B cell (primary cell): ENCODE data around the gene SKAP1. TPM values are rescaled to one million over a fixed set of nuclear protein-coding genes. Genes with fewer than 3 reads are reported as not detected.
A peak's percentile ranks its signal among the peaks of the same experiment; 100 is the strongest.

Experiments used
- ATAC-seq: fragments of 200-7000 bp; cut with Tn5 transposase; one replicate; pipeline ENCODE4 v1.10.0; 2021; ENCODE audit warnings: low read depth, mild to moderate bottlenecking, moderate number of reproducible peaks, moderate library complexity
- CTCF ChIA-PET: fragments of 350-600 bp; sonication (Branson Sonifier 250); formaldehyde crosslinking; loops from one replicate; lab custom pipeline; 2021; ENCODE audit warnings: antibody characterized with exemption, inconsistent platforms; lab: Charles Lee
- POLR2A ChIA-PET: fragments of 350-600 bp; sonication (Branson Sonifier 250); formaldehyde crosslinking; loops from one replicate; lab custom pipeline; 2021; ENCODE audit warnings: antibody characterized with exemption; lab: Charles Lee
- DNase-seq: peaks from one replicate; pipeline ENCODE4 v3.0.0; 2013
- H2AFZ ChIP-seq: 2 replicates; pipeline ENCODE4 v1.6.1; 2012; ENCODE audit warnings: mild to moderate bottlenecking, low read depth, low read length; ENCODE audit not compliant: insufficient read depth, poor library complexity, severe bottlenecking
- H3K27ac ChIP-seq, 2 donors: 1 replicate in 1 of 2; 2 replicates in 1 of 2; pipeline ENCODE4 v1.5.1; 2012 to 2013; ENCODE audit warnings: low read length in 2 of 2, mild to moderate bottlenecking in 2 of 2, moderate library complexity in 1 of 2
- H3K27me3 ChIP-seq, 4 experiments: fragments of 200-600 bp in 1 of 4; sonication (generic) in 1 of 4; replicated peaks in 1 of 4; 1 replicate in 2 of 4; 2 replicates in 2 of 4; pipeline versions ENCODE4 v1.6.1 to v1.7.0; 2013 to 2016; ENCODE audit warnings: low read length in 3 of 4, mild to moderate bottlenecking in 2 of 4, mixed read lengths in 1 of 4, moderate library complexity in 1 of 4; ENCODE audit not compliant: insufficient read depth in 4 of 4, control insufficient read depth in 3 of 4; ENCODE audit errors: control extremely low read depth in 1 of 4
- H3K36me3 ChIP-seq, 2 experiments: replicated peaks in 1 of 2; 1 replicate in 1 of 2; 2 replicates in 1 of 2; pipeline versions ENCODE4 v1.6.1 to v1.7.1; 2013; ENCODE audit warnings: low read length in 1 of 2; ENCODE audit not compliant: insufficient read depth in 2 of 2, control insufficient read depth in 1 of 2; ENCODE audit errors: control extremely low read depth in 1 of 2, extremely low read depth in 1 of 2
- H3K4me1 ChIP-seq, 2 donors: fragments of 200-600 bp in 1 of 2; sonication (generic) in 1 of 2; 1 replicate in 1 of 2; 2 replicates in 1 of 2; pipeline versions ENCODE4 v1.5.1 to v1.6.1; 2013 to 2017; ENCODE audit warnings: low read length in 2 of 2; ENCODE audit not compliant: control insufficient read depth in 2 of 2, insufficient read depth in 2 of 2
- H3K4me2 ChIP-seq: replicated peaks from 2 replicates; pipeline ENCODE3; 2012; ENCODE audit warnings: mild to moderate bottlenecking, low read depth, low read length; ENCODE audit not compliant: poor library complexity, severe bottlenecking
- H3K4me3 ChIP-seq, 5 experiments: fragments of 200-600 bp in 1 of 5; sonication (generic) in 1 of 5; 1 replicate in 3 of 5; 2 replicates in 2 of 5; pipeline versions ENCODE4 v1.5.1 to v1.7.0; 2011 to 2016; ENCODE audit warnings: low read length in 4 of 5, mild to moderate bottlenecking in 4 of 5, low read depth in 2 of 5, control low read depth in 1 of 5, moderate library complexity in 1 of 5; ENCODE audit not compliant: insufficient read depth in 1 of 5; ENCODE audit errors: control extremely low read depth in 1 of 5, extremely low read depth in 1 of 5
- H3K79me2 ChIP-seq: fragments of 200-600 bp; sonication (generic); one replicate; pipeline ENCODE4 v1.6.0; 2016; ENCODE audit warnings: low read length; ENCODE audit not compliant: control insufficient read depth, insufficient read depth
- H3K9ac ChIP-seq: fragments of 200-600 bp; sonication (generic); 2 replicates; pipeline ENCODE4 v1.6.1; 2017; ENCODE audit warnings: mild to moderate bottlenecking, low read length, moderate library complexity
- H3K9me3 ChIP-seq, 3 donors: one replicate each; pipeline versions ENCODE4 v1.6.1 to v1.7.1; 2013; ENCODE audit warnings: low read length in 2 of 3; ENCODE audit not compliant: control insufficient read depth in 2 of 3, insufficient read depth in 1 of 3; ENCODE audit errors: control extremely low read depth in 1 of 3
- H4K20me1 ChIP-seq: 2 replicates; pipeline ENCODE4 v1.6.0; 2012; ENCODE audit warnings: mild to moderate bottlenecking, low read length; ENCODE audit not compliant: insufficient read depth, control insufficient read depth, poor library complexity, severe bottlenecking
- H3K27ac Mint-ChIP-seq: one replicate; pipeline ENCODE4 v1.8.0; 2021; ENCODE audit warnings: mixed read lengths
- H3K27me3 Mint-ChIP-seq: one replicate; pipeline ENCODE4 v1.8.0; 2021; ENCODE audit warnings: mixed read lengths
- H3K4me1 Mint-ChIP-seq: one replicate; pipeline ENCODE4 v1.8.0; 2021; ENCODE audit warnings: mixed read lengths
- H3K4me3 Mint-ChIP-seq: one replicate; pipeline ENCODE4 v1.8.0; 2021; ENCODE audit warnings: mixed read lengths
- H3K9me3 Mint-ChIP-seq: one replicate; pipeline ENCODE4 v1.8.0; 2022; ENCODE audit warnings: mixed read lengths; ENCODE audit not compliant: insufficient read depth
- EZH2 ChIP-seq: IDR thresholded peaks from 2 replicates; pipeline ENCODE4 v1.6.1; 2012; ENCODE audit warnings: borderline replicate concordance, low read depth, mild to moderate bottlenecking, moderate library complexity, low read length; ENCODE audit not compliant: insufficient read depth, poor library complexity, severe bottlenecking
- WGBS: methylation state at CpG from one replicate; pipeline ENCODE4 v1.1.5; 2013; ENCODE audit warnings: missing lambda C conversion rate; ENCODE audit not compliant: insufficient coverage; 5-methylcytosine and 5-hydroxymethylcytosine counted together
- intact Hi-C: fragments of 100-400 bp; cut with micrococcal nuclease; formaldehyde crosslinking; loops from one replicate; pipeline ENCODE4 v1.10.0; 2022
- polyA plus RNA-seq: library from polyadenylated mRNA; depleted of rRNA; stranded (reverse); fragments of >200 nt; gene quantifications from 2 replicates; pipeline ENCODE4 v1.2.3, GENCODE V29; 2012
- total RNA-seq, 2 donors: library from RNA; stranded (reverse); fragments of 120-200 nt in 1 of 2; gene quantifications; 1 replicate in 1 of 2; 2 replicates in 1 of 2; pipeline versions ENCODE4 v1.2.3 to v1.2.4, GENCODE V29; 2013 to 2022
- TF ChIP-seq, protein P1 (sequence below): fragments of 200-600 bp; IDR thresholded peaks from one replicate; pipeline ENCODE4 v1.8.0; 2022; ENCODE audit warnings: antibody characterized with exemption, mild to moderate bottlenecking

Gene SKAP1
- total and polyA plus RNA-seq, 2 donors (not counting 1 experiment from before 2014, with no cell fraction given) = 33.1 to 37.3 TPM

DNA sequence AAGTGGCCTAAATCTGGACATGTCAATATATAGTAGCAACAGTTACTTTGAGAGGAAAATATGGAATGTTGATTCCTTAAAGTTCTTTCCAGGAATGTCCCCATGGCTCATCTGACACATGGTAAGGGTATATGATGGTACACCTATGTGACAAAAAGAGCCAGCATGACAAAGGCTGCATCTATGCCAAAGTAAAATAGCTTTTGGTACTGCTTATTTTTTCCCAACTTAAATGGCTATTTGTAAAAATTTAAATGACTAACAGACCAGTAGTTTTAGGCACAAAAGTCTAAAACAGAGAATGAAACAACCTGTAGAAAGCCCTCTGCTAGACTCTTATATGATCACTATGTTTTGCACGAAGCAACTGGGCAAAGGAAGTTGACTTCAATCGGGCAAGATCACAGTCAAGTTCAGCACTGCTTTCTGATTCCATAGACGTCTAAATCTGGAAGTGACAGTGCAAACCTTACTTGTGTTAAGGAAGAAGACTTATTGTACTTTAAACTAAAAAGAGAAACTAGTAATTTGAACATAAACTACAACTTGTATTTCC is 135.1 kb downstream of the SKAP1 start:
- ATAC-seq = no peak
- ChIA-PET POLR2A (interaction anchor here (0.6 to 0.7 kb wide), 2 partner anchors 30 to 331 kb away, joined by 3 to 6 read pairs; no protein-coding TSS in a partner anchor), CTCF (interaction anchor here (0.6 to 3.0 kb wide), 7 partner anchors 13 to 896 kb away, joined by 3 to 19 read pairs (median 4); no protein-coding TSS in a partner anchor)
- peak overlapping the region; percentile 80 for H3K4me3 Mint-ChIP-seq
- Histone ChIP-seq H4K20me1 (no peaks in the 10 kb centered on the region), H3K4me2 (peak overlapping the region; percentile 74), H3K79me2 (no peaks in the 10 kb centered on the region), H3K4me1 (peaks cover 13 to 14% of the 10 kb centered on the region in 2 donors), H3K4me3 (peak overlapping the region; percentile 12 to 59 (median 43)), H3K27ac (peak overlapping the region; percentile 45 to 57), H3K9ac (peak overlapping the region; percentile 62), H2AFZ (peak overlapping the region; percentile 63), H3K9me3 (no peaks in the 10 kb centered on the region), H3K36me3 (no peaks in the 10 kb centered on the region), H3K27me3 (no peaks in the 10 kb centered on the region)
- peak overlapping the region; percentile 84 for H3K27ac Mint-ChIP-seq
- TF ChIP-seq, protein P1, sequence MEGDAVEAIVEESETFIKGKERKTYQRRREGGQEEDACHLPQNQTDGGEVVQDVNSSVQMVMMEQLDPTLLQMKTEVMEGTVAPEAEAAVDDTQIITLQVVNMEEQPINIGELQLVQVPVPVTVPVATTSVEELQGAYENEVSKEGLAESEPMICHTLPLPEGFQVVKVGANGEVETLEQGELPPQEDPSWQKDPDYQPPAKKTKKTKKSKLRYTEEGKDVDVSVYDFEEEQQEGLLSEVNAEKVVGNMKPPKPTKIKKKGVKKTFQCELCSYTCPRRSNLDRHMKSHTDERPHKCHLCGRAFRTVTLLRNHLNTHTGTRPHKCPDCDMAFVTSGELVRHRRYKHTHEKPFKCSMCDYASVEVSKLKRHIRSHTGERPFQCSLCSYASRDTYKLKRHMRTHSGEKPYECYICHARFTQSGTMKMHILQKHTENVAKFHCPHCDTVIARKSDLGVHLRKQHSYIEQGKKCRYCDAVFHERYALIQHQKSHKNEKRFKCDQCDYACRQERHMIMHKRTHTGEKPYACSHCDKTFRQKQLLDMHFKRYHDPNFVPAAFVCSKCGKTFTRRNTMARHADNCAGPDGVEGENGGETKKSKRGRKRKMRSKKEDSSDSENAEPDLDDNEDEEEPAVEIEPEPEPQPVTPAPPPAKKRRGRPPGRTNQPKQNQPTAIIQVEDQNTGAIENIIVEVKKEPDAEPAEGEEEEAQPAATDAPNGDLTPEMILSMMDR = no peak
- no peak for TF ChIP-seq EZH2
- DNase-seq = no peak
- intact Hi-C loops = no loop called here
- no peaks in the 10 kb centered on the region for H3K9me3 Mint-ChIP-seq
- H3K4me1 Mint-ChIP-seq = peaks cover 15% of the 10 kb centered on the region
- 0% methylated on average over 1 of the region's 3 CpGs for WGBS
- no peaks in the 10 kb centered on the region for H3K27me3 Mint-ChIP-seq
